Hepatocyte (in vitro differentiated cells): ENCODE measurements around the gene HBB.

ENCODE experiments used
- EZH2 ChIP-seq: fragments of 200-600 bp; sonication (generic); IDR thresholded peaks from 2 replicates; pipeline ENCODE4 v1.6.1; 2016; ENCODE audit warnings: antibody characterized with exemption, mild to moderate bottlenecking, borderline replicate concordance
- EZH2phosphoT487 ChIP-seq: fragments of 200-600 bp; sonication (generic); IDR thresholded peaks from one replicate; pipeline ENCODE4 v1.6.1; 2018; ENCODE audit warnings: antibody characterized with exemption, mild to moderate bottlenecking, low read depth, moderate library complexity; ENCODE audit not compliant: unreplicated experiment, severe bottlenecking
- TF ChIP-seq, protein P1 (sequence below): fragments of 200-600 bp; sonication (generic); IDR thresholded peaks from 2 replicates; pipeline ENCODE4 v1.5.1; 2016; ENCODE audit warnings: antibody characterized with exemption, mild to moderate bottlenecking; ENCODE audit not compliant: poor library complexity

DNA sequence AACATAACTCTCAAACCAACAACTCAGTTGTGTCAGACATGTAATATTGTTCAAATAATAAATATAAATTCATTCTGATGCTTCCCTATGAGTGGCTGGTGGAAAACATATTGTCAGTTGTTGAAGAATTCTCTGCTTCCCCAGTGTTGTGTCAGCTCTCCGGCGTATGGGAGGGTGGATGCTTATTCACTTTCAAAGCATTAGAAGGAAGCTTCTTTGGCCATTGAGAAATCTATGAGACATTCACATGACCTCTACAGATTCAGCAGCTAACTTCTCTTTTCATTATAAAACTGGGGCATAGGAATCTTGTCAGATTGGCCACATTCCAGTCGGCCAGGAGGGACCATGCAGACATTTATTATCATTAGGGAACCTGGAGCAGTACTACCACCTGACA, 29.3 kb downstream of the HBB start:
- TF ChIP-seq, protein P1, sequence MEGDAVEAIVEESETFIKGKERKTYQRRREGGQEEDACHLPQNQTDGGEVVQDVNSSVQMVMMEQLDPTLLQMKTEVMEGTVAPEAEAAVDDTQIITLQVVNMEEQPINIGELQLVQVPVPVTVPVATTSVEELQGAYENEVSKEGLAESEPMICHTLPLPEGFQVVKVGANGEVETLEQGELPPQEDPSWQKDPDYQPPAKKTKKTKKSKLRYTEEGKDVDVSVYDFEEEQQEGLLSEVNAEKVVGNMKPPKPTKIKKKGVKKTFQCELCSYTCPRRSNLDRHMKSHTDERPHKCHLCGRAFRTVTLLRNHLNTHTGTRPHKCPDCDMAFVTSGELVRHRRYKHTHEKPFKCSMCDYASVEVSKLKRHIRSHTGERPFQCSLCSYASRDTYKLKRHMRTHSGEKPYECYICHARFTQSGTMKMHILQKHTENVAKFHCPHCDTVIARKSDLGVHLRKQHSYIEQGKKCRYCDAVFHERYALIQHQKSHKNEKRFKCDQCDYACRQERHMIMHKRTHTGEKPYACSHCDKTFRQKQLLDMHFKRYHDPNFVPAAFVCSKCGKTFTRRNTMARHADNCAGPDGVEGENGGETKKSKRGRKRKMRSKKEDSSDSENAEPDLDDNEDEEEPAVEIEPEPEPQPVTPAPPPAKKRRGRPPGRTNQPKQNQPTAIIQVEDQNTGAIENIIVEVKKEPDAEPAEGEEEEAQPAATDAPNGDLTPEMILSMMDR, result no peak
- no peak for TF ChIP-seq EZH2
- no peak for TF ChIP-seq EZH2phosphoT487
